Mononuclear cell (primary cell): ENCODE measurements around the gene KRTAP12-3. TPM values are rescaled to one million over a fixed set of nuclear protein-coding genes. Genes with fewer than 3 reads are reported as not detected.
"Not testable (repeated sequence)": the region's sequence is repeated elsewhere in the genome, so short reads cannot be mapped to it uniquely, and the experiment has no call there.

ENCODE experiments used
- H3K27me3 ChIP-seq: 2 replicates; pipeline ENCODE4 v1.6.0; 2011; ENCODE audit warnings: low read length, control low read depth; ENCODE audit not compliant: insufficient read depth
- H3K4me1 ChIP-seq: 2 replicates; pipeline ENCODE4 v1.5.1; 2011; ENCODE audit warnings: mild to moderate bottlenecking, low read length, control low read depth; ENCODE audit not compliant: insufficient read depth
- H3K4me3 ChIP-seq: 2 replicates; pipeline ENCODE4 v1.5.1; 2011; ENCODE audit warnings: mild to moderate bottlenecking, low read length, moderate library complexity
- H3K9me3 ChIP-seq: 2 replicates; pipeline ENCODE4 v1.5.1; 2011; ENCODE audit warnings: low read depth, mild to moderate bottlenecking, control low read depth, low read length
- total RNA-seq: library from RNA; depleted of rRNA; stranded (reverse); fragments of >200 nt; gene quantifications from one replicate; pipeline ENCODE4 v1.2.3, GENCODE V29; 2012

The KRTAP12-3 gene
- total RNA-seq, 1 donor, result not detected

DNA sequence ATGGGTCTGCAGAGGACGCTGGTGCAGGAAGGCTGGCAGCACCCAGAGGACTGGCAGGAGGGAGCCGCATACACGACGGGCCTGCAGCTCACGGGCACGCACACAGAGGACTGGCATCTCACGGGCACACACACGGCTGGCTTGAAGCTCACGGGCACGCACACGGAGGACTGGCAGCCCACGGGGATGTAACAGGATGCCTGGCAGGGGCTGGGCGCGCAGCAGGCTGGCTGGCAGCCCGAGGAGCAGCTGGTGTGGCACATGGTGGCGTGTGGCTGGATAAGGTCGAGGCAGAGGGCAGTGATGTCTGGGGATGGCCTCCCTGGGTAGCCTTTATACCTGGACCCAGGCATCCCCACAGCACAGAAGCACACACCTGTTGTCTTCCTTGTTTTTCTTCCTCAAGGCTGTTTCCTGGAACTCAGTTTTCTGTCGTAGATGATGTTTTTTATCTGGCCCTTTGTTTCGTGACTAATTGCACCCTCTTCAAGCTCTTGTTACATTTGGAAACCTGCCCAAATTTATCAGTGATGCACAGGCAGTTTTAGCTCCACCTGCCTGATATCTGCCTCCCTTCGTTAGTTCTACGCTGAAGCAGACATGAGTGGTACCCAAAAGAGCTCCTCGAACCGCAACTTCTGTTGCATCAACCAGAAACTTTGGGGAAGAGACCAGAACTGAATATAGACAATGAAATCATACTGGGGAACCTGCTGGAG, 24.3 kb downstream of the KRTAP12-3 start, which contains the start of gene KRTAP12-1:
Gene KRTAP12-1 (minus strand): TSS at position 303 of the 719 bp plus-strand sequence. CDS start 40 bp downstream, at position 263.
- Histone ChIP-seq H3K27me3 (no peaks in the 10 kb centered on the region), H3K4me1 (no peaks in the 10 kb centered on the region), H3K4me3 (no peak within 1 kb of the TSS), H3K9me3 (no peaks in the 10 kb centered on the region)

- no peaks in the 10 kb centered on the region for H3K4me1 ChIP-seq
- no peak overlapping the region for H3K4me3 ChIP-seq
- no peaks in the 10 kb centered on the region for H3K9me3 ChIP-seq
- no peaks in the 10 kb centered on the region for H3K27me3 ChIP-seq
Observed at GRCh38 chr21:44682580-44683151, 24.9 kb downstream of the KRTAP12-3 start.

DNA sequence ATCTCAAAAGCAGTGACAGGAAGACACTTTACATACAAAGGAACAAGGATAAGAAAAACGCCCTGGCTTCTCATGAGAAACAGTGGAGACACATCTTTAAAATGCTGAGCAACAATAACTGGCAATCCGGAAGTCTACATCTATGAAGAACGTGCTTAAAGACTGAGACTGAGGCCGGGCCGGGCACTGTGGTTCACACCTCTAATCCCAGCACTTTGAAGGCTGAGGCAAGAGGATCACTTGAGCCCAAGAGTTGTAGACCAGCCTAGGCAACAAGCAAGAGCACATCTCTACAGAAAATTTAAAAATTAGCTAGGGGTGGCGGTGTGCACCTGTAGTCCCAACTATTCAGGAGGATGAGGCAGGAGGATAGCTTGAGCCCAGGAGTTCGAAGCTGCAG, 26.3 kb downstream of the KRTAP12-3 start:
- no peaks in the 10 kb centered on the region for H3K4me1 ChIP-seq
- H3K27me3 ChIP-seq, result no peaks in the 10 kb centered on the region
- H3K9me3 ChIP-seq, result no peaks in the 10 kb centered on the region
- H3K4me3 ChIP-seq, result no peak overlapping the region

DNA sequence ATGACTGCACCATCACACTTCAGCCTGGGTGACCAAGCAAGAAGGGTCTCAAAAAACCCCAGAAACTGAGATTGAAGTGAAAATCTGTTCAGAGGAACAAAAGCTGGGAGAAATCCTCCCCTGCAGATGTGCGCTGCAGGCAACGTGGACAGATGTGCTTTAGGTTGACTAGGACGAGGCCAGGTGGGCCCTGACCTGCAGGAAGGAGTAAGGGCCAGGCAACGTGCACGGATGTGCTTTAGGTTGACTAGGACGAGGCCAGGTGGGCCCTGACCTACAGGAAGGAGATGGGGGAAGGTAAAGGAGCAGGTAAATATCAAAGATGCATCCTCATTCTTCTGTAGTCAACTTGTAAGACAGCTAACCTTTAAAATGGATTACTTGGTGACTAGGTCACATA, 26.8 kb downstream of the KRTAP12-3 start:
- no peaks in the 10 kb centered on the region for H3K9me3 ChIP-seq
- no peaks in the 10 kb centered on the region for H3K27me3 ChIP-seq
- no peak overlapping the region for H3K4me3 ChIP-seq

GRCh38 chr21:44685050-44685449, 27.3 kb downstream of the KRTAP12-3 start:
- H3K9me3 ChIP-seq, H3K4me1 ChIP-seq, H3K4me3 ChIP-seq, H3K27me3 ChIP-seq: not testable (repeated sequence)

More for the DNA sequence above, 26.8 kb downstream of the KRTAP12-3 start:
- H3K4me1 ChIP-seq, result no peaks in the 10 kb centered on the region

DNA sequence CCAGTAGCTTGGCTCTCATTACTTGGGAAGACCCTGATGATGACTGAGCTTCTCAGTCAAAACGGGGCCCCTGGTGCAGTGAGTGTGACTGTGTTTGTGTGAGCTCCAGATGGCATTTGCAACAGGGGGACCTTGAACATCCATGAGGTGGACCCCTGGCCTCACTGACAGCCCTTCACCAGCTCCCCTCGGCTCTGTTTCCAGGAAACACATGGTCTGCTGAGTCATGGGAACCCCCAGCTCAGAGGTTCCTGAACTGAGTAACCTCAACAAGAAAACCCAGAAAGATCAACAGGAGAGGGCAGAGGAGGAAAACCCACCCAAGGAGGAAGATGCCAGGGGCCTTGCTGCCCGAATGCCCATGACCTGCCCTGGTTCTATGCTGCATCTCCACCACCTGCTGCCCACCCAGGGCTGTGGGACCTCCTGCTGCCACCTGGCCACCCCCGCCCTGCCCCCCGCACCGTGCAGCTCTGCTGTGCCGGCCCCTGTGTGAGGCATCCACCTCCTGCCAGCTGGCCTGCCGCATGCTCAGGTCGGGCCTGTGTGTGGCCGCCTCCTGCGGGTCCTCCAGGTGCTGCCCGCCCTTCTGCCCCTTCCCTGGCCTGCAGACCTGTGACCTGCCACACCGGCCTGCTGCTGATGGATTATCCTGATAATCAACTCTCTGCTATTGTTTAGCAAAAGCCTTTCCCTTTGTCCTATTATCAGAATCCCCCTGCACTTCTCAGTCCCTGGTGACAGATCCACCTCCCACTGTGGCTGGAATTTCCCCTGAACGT, 28.5 kb downstream of the KRTAP12-3 start:
- H3K4me1 ChIP-seq, result no peaks in the 10 kb centered on the region
- no peak overlapping the region for H3K4me3 ChIP-seq
- H3K9me3 ChIP-seq, result no peaks in the 10 kb centered on the region
- no peaks in the 10 kb centered on the region for H3K27me3 ChIP-seq

- Histone ChIP-seq H3K9me3 (no peaks in the 10 kb centered on the region), H3K4me3 (no peak overlapping the region), H3K4me1 (no peaks in the 10 kb centered on the region), H3K27me3 (no peaks in the 10 kb centered on the region)
Observed at GRCh38 chr21:44686843-44687561, 29.3 kb downstream of the KRTAP12-3 start.

GRCh38 chr21:44687671-44688070, 29.9 kb downstream of the KRTAP12-3 start:
- Histone ChIP-seq H3K27me3 (no peaks in the 10 kb centered on the region), H3K4me1 (no peaks in the 10 kb centered on the region), H3K9me3 (peaks cover 5% of the 10 kb centered on the region), H3K4me3 (no peak overlapping the region)

DNA sequence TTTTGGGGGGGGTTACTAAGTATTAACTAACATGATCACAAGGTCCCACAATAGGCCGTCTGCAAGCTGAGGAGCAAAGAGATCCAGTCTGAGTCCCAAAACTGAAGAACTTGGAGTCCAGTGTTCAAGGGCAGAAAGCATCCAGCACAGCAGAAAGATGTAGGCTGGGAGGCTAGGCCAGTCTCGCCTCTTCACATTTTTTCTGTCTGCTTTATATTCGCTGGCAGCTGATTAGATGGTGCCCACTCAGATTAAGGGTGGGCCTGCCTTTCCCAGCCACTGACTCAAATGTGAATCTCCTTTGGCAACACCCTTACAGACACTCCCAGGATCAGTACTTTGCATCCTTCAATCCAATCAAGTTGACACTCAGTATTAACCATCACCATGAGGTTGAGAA, 32.0 kb downstream of the KRTAP12-3 start:
- not testable (repeated sequence) for H3K27me3 ChIP-seq, H3K4me3 ChIP-seq, H3K4me1 ChIP-seq
- peaks cover 14% of the 10 kb centered on the region for H3K9me3 ChIP-seq

DNA sequence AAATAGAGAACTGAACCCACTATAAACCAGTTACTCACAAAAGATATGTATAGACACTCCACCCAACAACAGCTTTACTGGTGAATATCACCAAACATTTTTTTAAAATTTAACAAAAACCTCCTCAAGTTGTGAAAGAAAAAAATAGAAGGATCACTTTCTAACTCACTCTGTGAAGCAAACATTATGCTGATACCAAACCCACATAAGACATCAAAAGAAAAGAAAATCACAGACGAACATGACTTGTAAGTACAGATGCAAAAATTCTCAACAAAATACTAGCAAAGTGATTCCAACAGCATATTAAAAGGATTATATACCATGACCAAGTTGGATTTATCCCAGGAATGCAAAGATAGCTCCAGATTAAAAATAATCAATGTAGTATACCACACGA, 34.0 kb downstream of the KRTAP12-3 start:
- Histone ChIP-seq H3K4me1 (no peaks in the 10 kb centered on the region), H3K4me3 (no peak overlapping the region)

GRCh38 chr21:44692798-44693512, 35.2 kb downstream of the KRTAP12-3 start:
- Histone ChIP-seq H3K4me1 (no peaks in the 10 kb centered on the region), H3K9me3 (peaks cover 14% of the 10 kb centered on the region), H3K27me3 (peaks cover 9% of the 10 kb centered on the region), H3K4me3 (no peak overlapping the region)

More for the DNA sequence above, 34.0 kb downstream of the KRTAP12-3 start:
- Histone ChIP-seq H3K9me3 (peaks cover 14% of the 10 kb centered on the region), H3K27me3 (peaks cover 8% of the 10 kb centered on the region)

- peaks cover 15% of the 10 kb centered on the region for H3K27me3 ChIP-seq
- no peaks in the 10 kb centered on the region for H3K4me1 ChIP-seq
- no peak overlapping the region for H3K4me3 ChIP-seq
- H3K9me3 ChIP-seq, result peaks cover 14% of the 10 kb centered on the region
Observed at GRCh38 chr21:44694776-44695175, 37.0 kb downstream of the KRTAP12-3 start.

DNA sequence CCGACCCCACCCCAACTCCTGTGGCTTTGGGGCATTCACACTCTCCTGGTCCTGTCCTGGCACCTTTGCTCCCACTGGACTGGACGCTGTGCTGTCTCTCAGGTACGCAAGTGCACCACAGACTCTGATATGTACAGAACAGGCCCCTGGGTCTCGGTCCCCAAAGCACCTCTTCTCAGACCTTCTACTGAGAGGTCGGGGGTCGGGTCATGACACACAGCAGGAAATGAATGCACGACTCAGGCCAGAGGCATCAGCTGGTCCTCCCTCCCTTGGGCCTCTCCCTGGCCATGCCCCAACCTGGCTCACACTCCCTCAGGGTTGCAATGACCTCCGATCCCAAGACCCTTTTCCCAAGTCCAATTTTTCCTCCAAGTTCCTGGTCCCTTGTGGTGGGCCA, 37.5 kb downstream of the KRTAP12-3 start:
- Histone ChIP-seq H3K4me3 (no peak overlapping the region), H3K27me3 (peaks cover 15% of the 10 kb centered on the region), H3K9me3 (peaks cover 14% of the 10 kb centered on the region), H3K4me1 (no peaks in the 10 kb centered on the region)

- peaks cover 15% of the 10 kb centered on the region for H3K27me3 ChIP-seq
- H3K4me3 ChIP-seq, result no peak overlapping the region
- H3K9me3 ChIP-seq, result peaks cover 14% of the 10 kb centered on the region
- no peaks in the 10 kb centered on the region for H3K4me1 ChIP-seq
Observed at GRCh38 chr21:44695641-44696040, 37.9 kb downstream of the KRTAP12-3 start.
